GM18508 (cell line): Measurements from ENCODE around the gene AGPAT3.

Source experiments
- ATAC-seq: cut with Tn5 transposase; IDR thresholded peaks from one replicate; pipeline ENCODE4 v1.9.1; 2021; ENCODE audit warnings: moderate number of reproducible peaks; ENCODE audit not compliant: insufficient read depth, unreplicated experiment

AGPAT3 gene

GRCh38 chr21:43949499-43950208 is 84.6 kb downstream of the AGPAT3 start:
- no peak for ATAC-seq

DNA sequence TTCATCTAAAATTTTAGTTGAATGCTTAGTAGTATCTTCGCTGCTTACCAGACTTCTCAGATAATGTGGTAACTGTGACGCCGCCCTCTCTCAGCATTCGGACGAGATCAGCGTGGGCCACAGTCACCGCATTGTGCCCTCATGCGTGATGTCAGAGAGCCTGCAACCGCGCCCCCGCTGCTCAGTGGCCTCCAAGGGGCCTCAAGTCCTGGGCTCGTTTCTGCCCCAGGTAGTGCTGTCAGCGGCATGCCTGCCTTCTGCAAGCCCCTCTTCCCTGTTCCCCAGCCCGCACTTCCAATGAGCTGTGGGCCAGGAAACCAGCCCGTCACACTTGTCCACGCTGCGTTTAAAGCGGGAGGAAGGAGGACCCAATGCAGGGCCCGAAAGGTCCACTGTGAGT is 85.5 kb downstream of the AGPAT3 start:
- no peak for ATAC-seq

- no peak for ATAC-seq
These were observed 85.9 kb downstream of the AGPAT3 start for GRCh38 chr21:43950936-43951335.

GRCh38 chr21:43951911-43952703 is 87.1 kb downstream of the AGPAT3 start:
- no peak for ATAC-seq

GRCh38 chr21:43953021-43953420 is 88.0 kb downstream of the AGPAT3 start:
- no peak for ATAC-seq

DNA sequence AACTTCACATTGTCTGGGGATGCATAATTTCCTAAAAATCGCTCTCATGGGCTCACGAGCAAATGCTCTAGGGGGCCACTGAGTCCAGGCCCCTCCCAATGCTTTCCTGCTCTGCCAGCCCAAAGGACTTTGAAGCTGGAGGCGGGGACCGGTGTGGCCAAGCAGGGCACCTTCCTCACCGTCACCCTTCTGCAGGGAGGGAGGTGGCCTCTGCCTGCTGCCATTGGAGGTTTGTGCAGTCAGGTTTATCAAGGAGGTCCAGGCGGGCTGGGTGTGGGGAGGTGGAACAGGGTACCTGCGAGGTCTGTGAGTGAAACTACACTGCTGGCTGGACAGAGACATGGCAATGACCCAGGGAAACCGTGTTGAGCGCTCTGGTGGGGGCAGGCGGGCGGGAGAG is 89.0 kb downstream of the AGPAT3 start:
- ATAC-seq: no peak

- no peak for ATAC-seq
These were observed 89.9 kb downstream of the AGPAT3 start for GRCh38 chr21:43954896-43955295.

DNA sequence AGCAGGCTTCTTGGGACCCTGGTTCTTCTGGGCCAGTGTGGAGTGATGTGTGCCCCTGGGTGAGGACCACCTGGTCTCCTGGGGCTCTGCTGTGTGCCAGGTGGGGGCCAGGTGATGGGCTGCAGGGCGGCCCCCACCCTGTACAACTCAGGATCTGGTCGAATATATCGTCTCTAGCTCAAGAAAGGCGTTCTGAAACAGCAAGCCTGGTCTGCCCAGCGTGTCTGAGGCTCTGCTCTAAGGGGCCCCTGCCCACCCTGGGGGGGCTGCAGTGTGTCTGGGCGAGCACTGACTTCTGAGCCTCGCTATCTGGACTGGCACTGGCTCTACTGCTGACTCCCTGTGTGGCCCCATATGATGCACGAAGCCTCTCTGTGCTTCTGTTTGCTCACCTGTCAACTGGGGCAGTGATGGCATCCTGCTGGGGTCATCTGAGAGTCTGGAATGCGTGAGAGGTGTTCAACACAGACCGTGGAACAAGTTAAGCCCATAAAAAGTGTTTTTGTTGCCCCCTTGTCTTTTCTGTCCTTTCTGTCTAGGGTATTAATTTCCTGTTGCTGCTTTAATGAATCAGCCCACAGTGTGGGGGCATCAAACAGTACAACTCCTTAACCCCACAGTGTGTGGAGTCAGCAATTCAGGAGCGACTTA is 91.1 kb downstream of the AGPAT3 start:
- ATAC-seq: no peak

DNA sequence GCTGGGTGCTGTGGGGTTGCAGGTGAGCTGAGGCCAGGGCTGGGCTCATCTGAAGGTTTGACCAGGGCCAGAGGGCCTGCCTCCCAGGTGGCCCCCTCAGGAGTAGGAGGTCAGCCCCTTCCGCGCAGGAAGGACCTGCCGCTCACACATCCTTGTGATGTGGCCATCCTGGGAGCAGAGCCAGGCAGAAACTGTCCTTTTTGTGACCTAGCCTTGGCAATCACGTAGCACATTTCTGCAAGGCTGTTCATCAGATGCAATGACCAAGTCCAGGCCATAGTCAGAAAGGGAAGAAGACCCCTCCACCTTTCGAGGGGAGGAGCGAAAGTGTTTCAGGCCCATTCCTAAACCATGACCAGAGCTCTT is 91.6 kb downstream of the AGPAT3 start:
- ATAC-seq: no peak

GRCh38 chr21:43957128-43957571 is 92.1 kb downstream of the AGPAT3 start:
- no peak for ATAC-seq

GRCh38 chr21:43957611-43958362 is 92.8 kb downstream of the AGPAT3 start:
- no peak for ATAC-seq

- ATAC-seq: no peak
These were observed 93.5 kb downstream of the AGPAT3 start for GRCh38 chr21:43958364-43959158.

DNA sequence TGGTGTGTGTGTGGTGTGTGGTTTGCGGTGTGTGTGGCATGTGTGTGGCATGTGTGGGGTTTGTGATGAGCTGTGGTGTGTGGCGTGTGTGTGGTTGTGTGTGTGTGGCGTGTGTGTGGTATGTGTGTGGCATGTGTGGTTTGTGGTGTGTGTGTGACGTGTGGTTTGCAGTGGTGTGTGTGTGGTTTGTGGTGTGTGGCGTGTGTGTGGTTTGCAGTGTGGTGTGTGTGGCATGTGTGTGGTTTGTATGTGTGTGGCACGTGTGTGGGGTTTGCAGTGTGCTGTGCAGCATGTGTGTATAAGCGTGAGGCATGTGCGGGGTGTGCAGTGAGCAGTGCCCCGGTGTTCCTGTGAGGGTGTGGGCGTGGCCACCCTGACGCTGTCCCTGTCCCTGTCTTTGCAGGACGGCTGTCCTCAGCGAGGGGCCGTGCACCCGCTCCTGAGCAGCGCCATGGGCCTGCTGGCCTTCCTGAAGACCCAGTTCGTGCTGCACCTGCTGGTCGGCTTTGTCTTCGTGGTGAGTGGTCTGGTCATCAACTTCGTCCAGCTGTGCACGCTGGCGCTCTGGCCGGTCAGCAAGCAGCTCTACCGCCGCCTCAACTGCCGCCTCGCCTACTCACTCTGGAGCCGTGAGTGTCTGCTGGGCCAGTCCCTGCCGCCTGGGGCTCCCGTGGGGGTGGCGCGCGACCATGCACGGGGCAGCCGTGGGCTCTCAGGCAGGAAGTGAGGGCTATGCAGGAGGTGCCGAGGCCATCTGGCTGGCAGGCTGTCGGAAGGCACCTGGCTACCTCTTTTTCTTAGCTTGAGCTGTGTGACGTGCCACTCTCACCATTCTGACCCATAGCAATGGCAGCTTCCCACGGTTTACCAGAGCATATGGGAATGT is 94.5 kb downstream of the AGPAT3 start:
- no peak for ATAC-seq

DNA sequence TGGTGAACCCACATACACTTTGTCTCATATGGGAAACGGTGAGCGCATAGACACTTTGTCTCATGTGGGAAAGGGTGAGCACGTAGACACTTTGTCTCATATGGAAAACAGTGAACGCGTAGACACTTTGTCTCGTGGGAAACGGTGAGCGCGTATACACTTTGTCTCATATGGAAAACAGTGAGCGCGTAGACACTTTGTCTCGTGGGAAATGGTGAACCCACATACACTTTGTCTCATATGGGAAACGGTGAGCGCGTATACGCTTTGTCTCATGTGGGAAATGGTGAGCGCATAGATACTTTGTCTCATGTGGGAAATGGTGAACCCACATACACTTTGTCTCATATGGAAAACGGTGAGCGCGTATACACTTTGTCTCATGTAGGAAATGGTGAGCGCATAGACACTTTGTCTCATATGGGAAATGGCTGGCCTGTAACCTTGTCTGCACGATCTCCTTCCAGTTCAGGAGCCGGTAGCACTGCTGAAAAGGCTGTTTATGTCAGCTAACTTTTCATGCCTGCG is 96.4 kb downstream of the AGPAT3 start:
- ATAC-seq: no peak

GRCh38 chr21:43965911-43966585 is 101.0 kb downstream of the AGPAT3 start:
- ATAC-seq: no peak

- no peak for ATAC-seq
These were observed 102.0 kb downstream of the AGPAT3 start for GRCh38 chr21:43966946-43967512.

DNA sequence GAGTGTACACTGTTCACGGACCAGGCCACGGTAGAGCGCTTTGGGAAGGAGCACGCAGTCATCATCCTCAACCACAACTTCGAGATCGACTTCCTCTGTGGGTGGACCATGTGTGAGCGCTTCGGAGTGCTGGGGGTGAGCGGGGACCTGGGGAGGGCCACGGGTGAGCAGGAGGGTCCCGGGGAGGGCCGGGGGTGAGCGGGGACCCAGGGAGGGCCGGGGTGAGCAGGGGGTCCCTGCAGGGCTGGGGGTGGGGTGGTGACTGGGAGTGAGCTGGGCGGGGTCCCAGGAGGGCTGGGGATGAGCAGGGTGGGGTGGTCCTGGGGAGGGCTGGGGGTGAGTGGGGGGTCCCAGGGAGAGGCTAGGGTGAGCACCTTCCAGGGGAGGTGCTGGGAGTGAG is 103.0 kb downstream of the AGPAT3 start:
- ATAC-seq: no peak
